ENCODE measurements around the gene SERPINI1. TPM values are rescaled to one million over a fixed set of nuclear protein-coding genes. Genes with fewer than 3 reads are reported as not detected.

SERPINI1 gene
- total and polyA plus RNA-seq, 10 donors = 5.3 to 13.6 (median 9.0) TPM

DNA sequence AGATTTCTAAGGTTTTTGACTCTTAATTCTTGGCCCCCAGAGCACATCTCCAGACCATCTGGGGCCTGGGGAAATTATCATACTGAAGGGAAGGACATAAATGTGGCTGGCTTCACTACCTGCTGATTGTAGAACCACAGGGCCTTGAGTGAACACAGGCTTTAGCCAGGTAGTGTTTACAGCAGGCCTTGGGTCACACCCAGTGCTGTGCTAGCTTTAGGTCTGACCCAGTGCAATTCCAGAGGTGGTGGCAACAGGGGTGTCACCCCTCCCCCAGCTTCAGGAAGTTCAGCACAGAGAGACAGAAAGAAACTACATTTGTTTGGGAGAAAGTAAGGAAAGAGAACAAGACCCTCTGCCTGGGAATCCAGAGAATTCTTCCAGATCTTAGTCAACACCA, 25.0 kb upstream of the SERPINI1 start:
- DNase-seq = no peak
- H3K4me1 ChIP-seq = peaks cover 0 to 33% (median 3%) of the 10 kb centered on the region in 6 donors
- TF ChIP-seq POLR2A (IDR thresholded peaks at IDR 0.05) (no peak), POLR2AphosphoS5 (IDR thresholded peaks at IDR 0.05) (no peak)
- TF ChIP-seq, protein P1, sequence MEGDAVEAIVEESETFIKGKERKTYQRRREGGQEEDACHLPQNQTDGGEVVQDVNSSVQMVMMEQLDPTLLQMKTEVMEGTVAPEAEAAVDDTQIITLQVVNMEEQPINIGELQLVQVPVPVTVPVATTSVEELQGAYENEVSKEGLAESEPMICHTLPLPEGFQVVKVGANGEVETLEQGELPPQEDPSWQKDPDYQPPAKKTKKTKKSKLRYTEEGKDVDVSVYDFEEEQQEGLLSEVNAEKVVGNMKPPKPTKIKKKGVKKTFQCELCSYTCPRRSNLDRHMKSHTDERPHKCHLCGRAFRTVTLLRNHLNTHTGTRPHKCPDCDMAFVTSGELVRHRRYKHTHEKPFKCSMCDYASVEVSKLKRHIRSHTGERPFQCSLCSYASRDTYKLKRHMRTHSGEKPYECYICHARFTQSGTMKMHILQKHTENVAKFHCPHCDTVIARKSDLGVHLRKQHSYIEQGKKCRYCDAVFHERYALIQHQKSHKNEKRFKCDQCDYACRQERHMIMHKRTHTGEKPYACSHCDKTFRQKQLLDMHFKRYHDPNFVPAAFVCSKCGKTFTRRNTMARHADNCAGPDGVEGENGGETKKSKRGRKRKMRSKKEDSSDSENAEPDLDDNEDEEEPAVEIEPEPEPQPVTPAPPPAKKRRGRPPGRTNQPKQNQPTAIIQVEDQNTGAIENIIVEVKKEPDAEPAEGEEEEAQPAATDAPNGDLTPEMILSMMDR (IDR thresholded peaks at IDR 0.05 in 8 of 11, conservative IDR thresholded peaks at IDR 0.05 in 3 of 11) = no peak
- peaks cover 0 to 74% (median 24%) of the 10 kb centered on the region in 6 donors for H3K36me3 ChIP-seq
- H3K27ac ChIP-seq = no peak overlapping the region
- intact Hi-C loops (cut with DNase I; ENCODE audit: low total_unique reads) = no loop called here
- H3K4me3 ChIP-seq = no peak overlapping the region
- no peaks in the 10 kb centered on the region for H3K27me3 ChIP-seq (replicated peaks in 1 of 7)
- H3K9me3 ChIP-seq = no peaks in the 10 kb centered on the region

DNA sequence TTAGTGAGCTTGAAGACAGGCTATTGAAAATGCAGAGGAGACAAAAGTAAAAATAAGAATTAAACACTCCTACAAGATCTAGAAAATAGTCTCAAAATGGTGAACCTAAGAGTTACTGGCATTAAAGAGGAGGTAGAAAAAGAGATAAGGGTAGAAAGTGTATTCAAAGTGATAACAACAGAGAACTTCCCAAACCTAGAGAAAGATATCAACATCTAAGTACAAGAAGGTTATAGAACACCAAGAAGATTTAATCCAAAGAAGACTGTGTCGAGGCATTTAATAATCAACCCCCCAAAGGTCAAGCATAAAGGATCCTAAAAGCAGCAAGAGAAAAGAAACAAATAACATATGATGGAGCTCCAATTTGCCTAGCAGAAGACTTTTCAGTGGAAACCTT, 24.1 kb upstream of the SERPINI1 start:
- WGBS, 5 donors = 98 to 100% (median 100%) methylated on average over 1 of the region's 1 CpG
- Histone ChIP-seq H3K27me3 (replicated peaks in 1 of 7) (no peaks in the 10 kb centered on the region), H3K4me3 (no peak overlapping the region), H3K27ac (no peak overlapping the region), H3K36me3 (peaks cover 0 to 75% (median 24%) of the 10 kb centered on the region in 6 donors), H3K4me1 (peaks cover 0 to 25% (median 3%) of the 10 kb centered on the region in 6 donors), H3K9me3 (no peaks in the 10 kb centered on the region)
- intact Hi-C loops (cut with DNase I; ENCODE audit: low total_unique reads) = no loop called here
- no peak for TF ChIP-seq POLR2A (IDR thresholded peaks at IDR 0.05)
- TF ChIP-seq POLR2AphosphoS5 (IDR thresholded peaks at IDR 0.05) = no peak
- TF ChIP-seq, protein P1 (IDR thresholded peaks at IDR 0.05 in 8 of 11, conservative IDR thresholded peaks at IDR 0.05 in 3 of 11) = no peak
- DNase-seq = no peak

DNA sequence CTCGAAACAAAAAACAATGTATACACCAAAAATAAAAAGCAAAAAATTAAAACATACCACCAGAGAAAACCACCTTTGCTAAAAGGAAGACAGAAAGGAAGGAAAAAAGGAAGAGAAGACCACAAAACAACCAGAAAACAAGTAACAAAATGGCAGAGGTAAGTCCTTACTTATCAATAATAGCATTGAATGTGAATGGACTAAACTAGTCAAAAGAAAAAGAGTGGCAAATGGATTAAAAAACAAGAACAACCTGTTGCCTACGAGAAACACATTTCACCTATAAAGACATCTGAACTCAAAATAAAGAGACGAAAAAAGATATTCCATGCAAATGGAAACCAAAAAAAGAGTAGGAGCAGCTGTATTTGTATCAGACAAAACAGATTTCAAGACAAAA, 23.1 kb upstream of the SERPINI1 start:
- intact Hi-C loops (cut with DNase I; ENCODE audit: low total_unique reads) = no loop called here
- Histone ChIP-seq H3K27ac (no peak overlapping the region), H3K36me3 (peaks cover 0 to 75% (median 23%) of the 10 kb centered on the region in 6 donors), H3K4me1 (peaks cover 0 to 21% (median 3%) of the 10 kb centered on the region in 6 donors), H3K9me3 (no peaks in the 10 kb centered on the region), H3K4me3 (no peak overlapping the region), H3K27me3 (replicated peaks in 1 of 7) (no peaks in the 10 kb centered on the region)
- DNase-seq = no peak
- 94 to 98% (median 97%) methylated on average over 3 of the region's 3 CpGs for WGBS, 5 donors
- TF ChIP-seq POLR2A (IDR thresholded peaks at IDR 0.05) (no peak), POLR2AphosphoS5 (IDR thresholded peaks at IDR 0.05) (no peak)
- TF ChIP-seq, protein P1 (IDR thresholded peaks at IDR 0.05 in 8 of 11, conservative IDR thresholded peaks at IDR 0.05 in 3 of 11) = no peak

DNA sequence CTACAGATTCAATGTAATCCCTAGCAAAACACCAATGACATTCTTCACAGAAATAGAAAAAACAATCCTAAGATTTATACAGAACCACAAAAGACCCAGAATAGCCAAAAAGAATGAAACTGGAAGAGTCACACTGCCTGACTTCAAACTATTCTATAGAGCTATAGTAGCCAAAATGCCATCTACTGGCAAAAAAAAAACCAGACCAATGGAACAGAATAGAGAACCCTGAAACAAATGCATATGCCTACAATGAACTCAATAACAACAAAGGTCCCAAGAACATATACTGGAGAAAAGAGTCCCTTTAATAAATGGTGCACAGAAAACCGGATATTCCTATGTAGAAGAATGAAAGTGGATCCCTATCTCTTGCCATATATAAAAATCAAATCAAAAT, 20.6 kb upstream of the SERPINI1 start:
- peaks cover 0 to 75% (median 30%) of the 10 kb centered on the region in 6 donors for H3K36me3 ChIP-seq
- H3K9me3 ChIP-seq = no peaks in the 10 kb centered on the region
- DNase-seq = no peak
- intact Hi-C loops (cut with DNase I; ENCODE audit: low total_unique reads) = no loop called here
- H3K27me3 ChIP-seq (replicated peaks in 1 of 7) = no peaks in the 10 kb centered on the region
- H3K4me3 ChIP-seq = no peak overlapping the region
- no peak overlapping the region for H3K27ac ChIP-seq
- TF ChIP-seq POLR2AphosphoS5 (IDR thresholded peaks at IDR 0.05) (no peak), POLR2A (IDR thresholded peaks at IDR 0.05) (no peak)
- TF ChIP-seq, protein P1 (IDR thresholded peaks at IDR 0.05 in 8 of 11, conservative IDR thresholded peaks at IDR 0.05 in 3 of 11) = no peak
- H3K4me1 ChIP-seq = peaks cover 0 to 21% (median 3%) of the 10 kb centered on the region in 6 donors
- 96 to 100% (median 100%) methylated on average over 1 of the region's 1 CpG for WGBS, 5 donors

Measured in spleen (tissue), 11 donors.